ENCODE results near the gene METRN. TPM values are rescaled to one million over a fixed set of nuclear protein-coding genes. Genes with fewer than 3 reads are reported as not detected.
"Not testable (repeated sequence)": the region's sequence is repeated elsewhere in the genome, so short reads cannot be mapped to it uniquely, and the experiment has no call there.

METRN gene
- total and polyA plus RNA-seq, 5 experiments from 2014 or later = 13.1 to 40.9 (median 22.1) TPM

DNA sequence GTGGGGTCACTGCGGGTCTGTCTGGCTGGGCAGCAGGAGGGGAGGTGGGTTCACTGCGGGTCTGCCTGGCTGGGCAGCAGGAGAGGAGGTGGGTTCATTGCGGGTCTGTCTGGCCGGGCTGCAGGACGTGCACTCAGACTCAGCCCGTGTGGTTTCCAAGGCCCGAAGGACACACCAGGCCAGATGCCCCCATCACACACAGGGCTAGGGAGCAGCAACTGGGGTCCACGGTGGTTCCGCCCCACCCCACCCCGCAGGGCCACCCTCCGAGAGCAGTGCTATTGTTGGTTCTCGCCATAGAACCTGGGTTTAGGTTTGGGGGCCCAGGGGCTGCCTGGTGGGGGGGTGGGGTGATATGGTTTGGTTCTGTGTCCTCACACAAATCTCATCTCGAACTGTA is 31.7 kb downstream of the METRN start:
- DNase-seq = no peak
- Mint-ChIP-seq H3K36me3 (no peaks in the 10 kb centered on the region), H3K4me1 (peaks cover 0 to 2% (median 0%) of the 10 kb centered on the region in 4 donors), H3K27me3 (no peaks in the 10 kb centered on the region), H3K4me3 (no peak overlapping the region), H3K27ac (no peak overlapping the region), H3K9me3 (no peaks in the 10 kb centered on the region)
- POLR2A ChIA-PET = no interaction called here
- no peak for ATAC-seq

DNA sequence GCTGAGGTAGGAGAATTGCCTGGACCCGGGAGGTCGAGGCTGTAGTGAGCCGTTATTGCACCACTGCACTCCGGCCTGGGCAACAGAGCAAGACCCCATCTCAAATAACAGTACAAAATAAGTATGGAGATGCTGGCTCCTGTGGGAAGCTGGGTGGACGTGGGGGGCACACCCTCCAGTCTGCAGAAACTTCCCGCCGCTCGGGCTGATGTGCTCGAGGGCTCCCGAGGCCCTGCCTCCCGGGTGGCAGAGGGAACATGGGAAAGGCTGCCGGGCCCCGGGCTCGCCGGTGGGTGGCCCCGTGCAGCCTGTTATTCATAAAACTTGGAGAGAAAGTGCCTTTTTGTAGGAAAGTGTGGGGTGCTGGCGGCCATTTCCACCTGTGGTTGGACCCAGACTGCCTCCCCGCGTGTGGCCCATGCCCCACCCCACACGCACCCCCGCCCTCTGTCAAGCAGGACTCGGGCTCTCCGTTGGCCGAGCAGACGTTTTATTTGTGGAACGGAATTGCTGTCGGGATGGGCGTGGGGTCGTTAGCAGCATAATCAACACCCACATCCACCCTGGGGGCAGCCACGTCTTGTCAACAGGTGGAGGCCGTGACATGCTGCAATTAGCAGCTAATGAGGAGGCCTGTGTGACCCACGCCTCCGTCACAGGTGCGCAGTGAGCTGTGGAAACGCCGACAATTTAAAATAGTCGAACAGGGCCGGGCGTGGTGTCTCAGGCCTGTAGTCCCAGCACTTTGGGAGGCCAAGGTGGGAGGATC is 33.2 kb downstream of the METRN start:
- H3K9me3 Mint-ChIP-seq = no peaks in the 10 kb centered on the region
- no peak overlapping the region for H3K27ac Mint-ChIP-seq
- peaks cover 0 to 2% (median 0%) of the 10 kb centered on the region in 4 donors for H3K4me1 Mint-ChIP-seq
- no peaks in the 10 kb centered on the region for H3K27me3 Mint-ChIP-seq
- DNase-seq (no peak), ATAC-seq (no peak)
- H3K36me3 Mint-ChIP-seq = no peaks in the 10 kb centered on the region
- POLR2A ChIA-PET = no interaction called here
- H3K4me3 Mint-ChIP-seq = no peak overlapping the region

DNA sequence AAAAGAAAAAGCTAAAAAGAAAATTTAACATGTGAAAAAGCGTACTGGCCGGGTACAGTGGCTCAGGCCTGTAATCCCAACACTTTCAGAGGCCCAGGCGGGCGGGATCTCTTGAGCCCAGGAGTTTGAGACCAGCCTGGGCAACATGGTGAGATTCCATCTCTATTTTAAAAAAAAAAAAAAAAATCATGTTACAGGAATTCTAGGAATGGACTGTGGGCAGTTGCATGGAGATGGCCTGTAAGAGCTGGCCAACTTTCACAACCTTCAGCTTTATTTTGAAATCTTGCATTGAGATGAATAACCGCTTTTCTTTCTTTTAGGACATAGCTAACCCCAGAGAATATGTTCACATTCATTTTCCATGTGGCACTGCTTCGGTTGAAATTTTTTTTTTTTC is 34.1 kb downstream of the METRN start:
- no peaks in the 10 kb centered on the region for H3K36me3 Mint-ChIP-seq
- H3K4me3 Mint-ChIP-seq = no peak overlapping the region
- no peaks in the 10 kb centered on the region for H3K9me3 Mint-ChIP-seq
- H3K27me3 Mint-ChIP-seq = no peaks in the 10 kb centered on the region
- ATAC-seq (no peak), DNase-seq (no peak)
- H3K4me1 Mint-ChIP-seq = peaks cover 0 to 2% (median 0%) of the 10 kb centered on the region in 4 donors
- no peak overlapping the region for H3K27ac Mint-ChIP-seq
- POLR2A ChIA-PET = no interaction called here

DNA sequence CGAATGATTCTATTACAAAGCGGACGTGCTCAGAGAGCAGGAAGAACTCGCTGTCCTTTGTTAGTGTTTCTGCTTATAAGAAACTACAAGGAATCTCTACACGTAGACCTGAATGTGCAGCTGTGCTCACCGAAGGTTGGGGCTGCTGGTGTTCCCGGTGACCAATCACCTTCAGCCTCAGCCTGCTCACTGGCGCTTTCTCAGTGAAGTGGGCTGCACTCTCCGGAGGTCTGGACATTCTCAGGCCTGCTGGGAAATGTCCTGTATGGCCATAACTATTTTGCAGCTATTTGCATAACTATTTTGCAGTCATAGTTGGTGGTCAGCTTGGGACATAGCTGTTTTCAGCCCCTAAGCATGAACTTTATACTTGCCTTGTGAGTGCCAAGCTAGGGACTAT is 35.6 kb downstream of the METRN start:
- DNase-seq (no peak), ATAC-seq (no peak)
- H3K9me3 Mint-ChIP-seq = no peaks in the 10 kb centered on the region
- no peaks in the 10 kb centered on the region for H3K36me3 Mint-ChIP-seq
- peaks cover 0 to 6% (median 3%) of the 10 kb centered on the region in 4 donors for H3K4me1 Mint-ChIP-seq
- POLR2A ChIA-PET = interaction anchor here (0.5 kb wide), 1 partner anchor 238 kb away, joined by 3 read pairs; no protein-coding TSS in a partner anchor
- no peak overlapping the region for H3K4me3 Mint-ChIP-seq
- no peaks in the 10 kb centered on the region for H3K27me3 Mint-ChIP-seq
- no peak overlapping the region for H3K27ac Mint-ChIP-seq

- DNase-seq = no peak
- peaks cover 0 to 2% (median 0%) of the 10 kb centered on the region in 5 donors for H3K27me3 Mint-ChIP-seq
- no peak for ATAC-seq
- POLR2A ChIA-PET = interaction anchor here (0.7 kb wide), 1 partner anchor 67 kb away, joined by 3 read pairs; the partner anchor contains the start of gene JMJD8
- peaks cover 0 to 6% (median 4%) of the 10 kb centered on the region in 4 donors for H3K4me1 Mint-ChIP-seq
- H3K4me3 Mint-ChIP-seq = no peak overlapping the region
- H3K36me3 Mint-ChIP-seq = no peaks in the 10 kb centered on the region
- H3K9me3 Mint-ChIP-seq = no peaks in the 10 kb centered on the region
- H3K27ac Mint-ChIP-seq = peak overlapping the region in 1 of 10 donors; percentile 9
Measured at GRCh38 chr16:751152-752006, 36.5 kb downstream of the METRN start.

- H3K4me1 Mint-ChIP-seq = peaks cover 0 to 6% (median 3%) of the 10 kb centered on the region in 4 donors
- no peak for ATAC-seq
- H3K27ac Mint-ChIP-seq = peak overlapping the region in 2 of 10 donors; percentile 9 to 11
- DNase-seq = no peak
- peaks cover 0 to 4% (median 0%) of the 10 kb centered on the region in 5 donors for H3K27me3 Mint-ChIP-seq
- peaks cover 0 to 2% (median 0%) of the 10 kb centered on the region in 9 donors for H3K9me3 Mint-ChIP-seq
- no peak overlapping the region for H3K4me3 Mint-ChIP-seq
- POLR2A ChIA-PET = interaction anchor here (0.7 kb wide), 1 partner anchor 68 kb away, joined by 3 read pairs; the partner anchor contains the start of gene JMJD8
- H3K36me3 Mint-ChIP-seq = no peaks in the 10 kb centered on the region
Measured at GRCh38 chr16:752007-752312, 37.0 kb downstream of the METRN start.

- not testable (repeated sequence) for H3K36me3 Mint-ChIP-seq
Measured at GRCh38 chr16:754121-754607, 39.2 kb downstream of the METRN start.

GRCh38 chr16:754656-755055 is 39.7 kb downstream of the METRN start:
- Mint-ChIP-seq H3K27ac (no peak overlapping the region), H3K36me3 (no peaks in the 10 kb centered on the region), H3K4me3 (no peak overlapping the region), H3K4me1 (peaks cover 0 to 11% (median 4%) of the 10 kb centered on the region in 4 donors), H3K9me3 (peaks cover 0 to 2% (median 0%) of the 10 kb centered on the region in 9 donors), H3K27me3 (peaks cover 0 to 8% (median 2%) of the 10 kb centered on the region in 5 donors)
- DNase-seq = no peak
- POLR2A ChIA-PET = interaction anchor here (0.7 to 0.8 kb wide), 2 partner anchors 30 to 104 kb away, joined by 3 to 5 read pairs; no protein-coding TSS in a partner anchor
- peak in 1 of 2 donors; percentile 86 for ATAC-seq

More at GRCh38 chr16:754121-754607, 39.2 kb downstream of the METRN start:
- not testable (repeated sequence) for H3K27me3 Mint-ChIP-seq, H3K9me3 Mint-ChIP-seq, DNase-seq, H3K4me3 Mint-ChIP-seq, ATAC-seq
- POLR2A ChIA-PET = interaction anchor here (0.7 to 0.8 kb wide), 2 partner anchors 31 to 104 kb away, joined by 3 to 5 read pairs; no protein-coding TSS in a partner anchor
- peaks cover 0 to 11% (median 4%) of the 10 kb centered on the region in 4 donors for H3K4me1 Mint-ChIP-seq
- peak overlapping the region in 1 of 10 donors; percentile 59 for H3K27ac Mint-ChIP-seq

DNA sequence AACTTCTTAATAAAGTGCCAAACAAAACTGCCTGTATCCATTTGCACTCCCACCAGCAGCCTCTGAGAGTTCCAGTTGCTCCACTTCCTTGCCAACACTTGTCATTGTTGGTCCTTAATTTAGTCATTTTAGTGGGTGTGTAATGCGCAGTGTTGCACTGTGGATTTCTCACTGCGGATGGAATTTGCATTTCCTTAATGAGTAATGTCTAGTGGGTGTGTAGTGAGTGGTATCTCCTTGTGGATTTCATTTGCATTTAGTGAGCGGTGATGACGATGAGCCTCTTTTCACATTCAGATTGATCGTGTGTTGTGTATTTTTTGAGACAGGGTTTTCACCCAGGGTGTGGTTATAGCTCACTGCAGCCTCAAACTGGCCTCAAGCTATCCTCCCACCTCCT is 41.5 kb downstream of the METRN start:
- H3K4me3 Mint-ChIP-seq = no peak overlapping the region
- POLR2A ChIA-PET = no interaction called here
- ATAC-seq = no peak

GRCh38 chr16:759110-759910 is 44.4 kb downstream of the METRN start:
- Mint-ChIP-seq H3K4me3 (no peak overlapping the region), H3K27ac (no peak overlapping the region), H3K9me3 (peaks cover 0 to 2% (median 0%) of the 10 kb centered on the region in 9 donors), H3K36me3 (no peaks in the 10 kb centered on the region), H3K4me1 (peaks cover 0 to 11% (median 4%) of the 10 kb centered on the region in 4 donors), H3K27me3 (peaks cover 0 to 8% (median 2%) of the 10 kb centered on the region in 5 donors)
- DNase-seq (no peak), ATAC-seq (no peak)
- POLR2A ChIA-PET = no interaction called here

More for the DNA sequence above, 41.5 kb downstream of the METRN start:
- peaks cover 0 to 8% (median 2%) of the 10 kb centered on the region in 5 donors for H3K27me3 Mint-ChIP-seq
- H3K36me3 Mint-ChIP-seq = no peaks in the 10 kb centered on the region
- peaks cover 0 to 11% (median 4%) of the 10 kb centered on the region in 4 donors for H3K4me1 Mint-ChIP-seq
- DNase-seq = no peak
- peaks cover 0 to 2% (median 0%) of the 10 kb centered on the region in 9 donors for H3K9me3 Mint-ChIP-seq
- H3K27ac Mint-ChIP-seq = no peak overlapping the region

DNA sequence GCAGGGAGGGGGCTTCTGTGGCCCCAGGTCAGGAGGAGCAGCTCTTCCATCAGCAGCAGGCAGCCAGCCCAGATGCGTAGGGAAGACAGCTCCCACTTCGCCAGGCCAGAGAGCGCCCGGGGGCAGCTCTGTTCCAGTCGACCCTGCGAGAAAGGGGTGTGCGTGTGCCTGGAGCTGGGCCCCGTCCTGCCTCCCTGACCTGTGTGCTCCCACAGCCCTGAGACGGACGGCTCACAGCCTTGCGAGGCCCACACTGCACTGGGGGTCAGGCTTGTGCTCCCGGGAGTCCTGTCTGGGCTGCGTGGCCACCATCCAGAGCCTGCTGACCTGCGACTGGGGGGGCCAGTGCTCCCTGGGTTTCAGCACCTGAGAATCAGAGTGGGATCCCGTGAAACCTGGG is 45.1 kb downstream of the METRN start:
- POLR2A ChIA-PET = no interaction called here
- Mint-ChIP-seq H3K36me3 (no peaks in the 10 kb centered on the region), H3K4me1 (peaks cover 0 to 8% (median 1%) of the 10 kb centered on the region in 4 donors), H3K27ac (no peak overlapping the region), H3K9me3 (peaks cover 0 to 2% (median 0%) of the 10 kb centered on the region in 9 donors), H3K4me3 (no peak overlapping the region), H3K27me3 (peaks cover 0 to 8% (median 2%) of the 10 kb centered on the region in 5 donors)
- DNase-seq = no peak
- ATAC-seq = no peak

All from naive thymus-derived CD8-positive, alpha-beta T cell (primary cell).